ENCODE measurements around the gene MRPL37.

DNA sequence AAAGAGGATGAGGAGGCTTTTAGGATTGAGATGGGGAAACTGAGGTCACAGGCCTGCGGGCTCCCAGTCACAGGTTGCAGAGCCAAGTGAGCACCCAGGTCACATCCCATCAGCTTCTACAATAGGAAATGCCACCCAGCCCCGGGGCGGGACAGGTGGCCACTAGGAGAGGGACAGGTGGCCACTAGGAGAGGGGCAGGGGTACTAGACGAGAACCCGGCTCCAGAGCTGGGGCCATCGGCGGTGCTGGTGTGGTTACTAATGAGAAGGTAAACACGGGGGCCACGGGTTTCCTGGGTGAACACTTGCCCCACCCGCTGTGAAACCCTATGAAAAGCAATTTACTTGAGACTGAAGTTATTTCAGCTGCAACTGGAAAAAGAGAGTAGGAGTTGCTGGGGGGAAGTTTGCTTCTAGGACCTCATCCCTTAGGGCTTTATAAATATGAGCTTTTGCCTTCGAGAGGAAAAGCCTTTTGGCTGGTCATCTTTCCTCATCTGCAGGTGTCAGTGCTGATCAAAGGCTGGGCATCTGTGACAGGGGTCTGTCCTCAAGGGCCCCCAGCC lies 52.5 kb downstream of the MRPL37 start:
- TF ChIP-seq PHF8 (IDR thresholded peaks at IDR 0.05; ENCODE audit: borderline replicate concordance, low read depth), result no peak
- no peak for TF ChIP-seq CTCF (IDR thresholded peaks at IDR 0.05)
- no peak for TF ChIP-seq CHD4 (IDR thresholded peaks at IDR 0.05; ENCODE audit: borderline replicate concordance)
